Stimulated activated naive B cell treated with anti-CD40 and anti-IgM and Interleukin-4, amounts not matched to agents 10 μg/mL and 1 μg/mL and 100 μg/mL, for 72 hours (primary cell): ENCODE results near the gene METTL16.
"Not testable (repeated sequence)": the region's sequence is repeated elsewhere in the genome, so short reads cannot be mapped to it uniquely, and the experiment has no call there.

Source experiments
- ATAC-seq, 2 donors: fragments of 150-1000 bp; cut with Tn5 transposase; replicated peaks; 2 replicates each; pipeline ENCODE4 v1.10.0; 2021; ENCODE audit warnings: moderate library complexity in 1 of 2
- DNase-seq: peaks from one replicate; pipeline ENCODE4 v3.0.0; 2021
- H3K27ac Mint-ChIP-seq: one replicate; pipeline ENCODE4 v1.8.0; 2022; ENCODE audit warnings: mild to moderate bottlenecking, mixed read lengths
- H3K27me3 Mint-ChIP-seq, 2 donors: one replicate each; pipeline ENCODE4 v1.8.0; 2022; ENCODE audit warnings: mixed read lengths in 2 of 2
- H3K36me3 Mint-ChIP-seq, 2 donors: one replicate each; pipeline ENCODE4 v1.8.0; 2022; ENCODE audit warnings: mixed read lengths in 2 of 2, mild to moderate bottlenecking in 1 of 2
- H3K4me1 Mint-ChIP-seq, 2 donors: one replicate each; pipeline ENCODE4 v1.8.0; 2022; ENCODE audit warnings: mixed read lengths in 2 of 2, mild to moderate bottlenecking in 1 of 2
- H3K4me3 Mint-ChIP-seq, 2 donors: one replicate each; pipeline ENCODE4 v1.8.0; 2022; ENCODE audit warnings: mild to moderate bottlenecking in 2 of 2, mixed read lengths in 2 of 2, moderate library complexity in 1 of 2
- H3K9me3 Mint-ChIP-seq, 2 donors: one replicate each; pipeline ENCODE4 v1.8.0; 2022; ENCODE audit warnings: mixed read lengths in 2 of 2, mild to moderate bottlenecking in 1 of 2

Gene METTL16, protein sequence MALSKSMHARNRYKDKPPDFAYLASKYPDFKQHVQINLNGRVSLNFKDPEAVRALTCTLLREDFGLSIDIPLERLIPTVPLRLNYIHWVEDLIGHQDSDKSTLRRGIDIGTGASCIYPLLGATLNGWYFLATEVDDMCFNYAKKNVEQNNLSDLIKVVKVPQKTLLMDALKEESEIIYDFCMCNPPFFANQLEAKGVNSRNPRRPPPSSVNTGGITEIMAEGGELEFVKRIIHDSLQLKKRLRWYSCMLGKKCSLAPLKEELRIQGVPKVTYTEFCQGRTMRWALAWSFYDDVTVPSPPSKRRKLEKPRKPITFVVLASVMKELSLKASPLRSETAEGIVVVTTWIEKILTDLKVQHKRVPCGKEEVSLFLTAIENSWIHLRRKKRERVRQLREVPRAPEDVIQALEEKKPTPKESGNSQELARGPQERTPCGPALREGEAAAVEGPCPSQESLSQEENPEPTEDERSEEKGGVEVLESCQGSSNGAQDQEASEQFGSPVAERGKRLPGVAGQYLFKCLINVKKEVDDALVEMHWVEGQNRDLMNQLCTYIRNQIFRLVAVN

DNA sequence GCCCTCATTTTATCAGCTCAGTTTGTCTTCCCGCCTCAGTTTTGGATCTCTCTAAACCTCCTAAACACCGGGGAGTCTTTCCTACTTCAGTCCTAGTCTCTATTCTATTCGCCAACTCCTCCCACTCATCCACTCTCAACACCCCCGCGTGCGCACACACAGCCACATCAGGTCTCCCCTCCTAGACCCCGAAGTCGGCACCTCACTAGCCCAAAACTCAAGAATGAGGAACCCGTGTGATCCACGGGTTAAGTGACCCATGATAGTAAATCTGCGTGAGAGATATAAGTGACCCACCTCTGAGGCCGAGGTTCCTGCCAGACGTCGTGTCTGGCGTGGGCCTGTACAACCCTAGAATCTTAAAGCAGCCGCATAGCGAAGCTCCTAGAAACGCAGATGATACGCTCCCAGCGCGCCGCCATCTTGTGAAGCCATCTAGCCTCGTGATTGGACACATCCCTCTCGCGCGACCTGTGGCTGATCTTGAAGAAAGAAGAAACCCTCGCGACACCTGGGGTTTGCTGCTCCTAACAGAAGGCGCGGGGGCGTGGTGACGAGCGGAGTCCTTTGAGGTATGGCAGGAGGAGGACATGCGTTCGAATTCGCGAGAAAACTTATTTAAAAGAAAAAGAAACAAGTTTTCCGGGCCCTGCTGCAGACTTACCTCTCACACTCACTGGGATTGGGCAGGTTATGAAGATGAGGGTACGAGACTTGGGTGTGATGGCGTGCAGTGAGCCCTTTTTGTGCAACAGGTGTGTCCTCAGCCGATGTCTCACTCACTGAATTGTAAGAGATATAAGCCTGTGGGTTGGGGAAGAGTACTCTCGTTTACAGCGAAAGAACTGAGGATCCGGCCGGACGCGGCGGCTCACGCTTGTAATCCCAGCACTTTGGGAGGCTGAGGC is at the start of gene METTL16:
Gene METTL16 (minus strand): TSS at position 427 of the 908 bp plus-strand sequence. CDS start 9,557 bp downstream, outside the sequence.
- no peaks in the 10 kb centered on the region for H3K9me3 Mint-ChIP-seq
- peaks cover 11 to 12% of the 10 kb centered on the region in 2 donors for H3K36me3 Mint-ChIP-seq
- no peaks in the 10 kb centered on the region for H3K27me3 Mint-ChIP-seq
- peak; percentile 96 for DNase-seq
- H3K4me3 Mint-ChIP-seq: peak within 1 kb of the TSS in 1 of 2 donors; percentile 59
- no peak within 1 kb of the TSS for H3K27ac Mint-ChIP-seq
- ATAC-seq: peak; percentile 98
- peaks cover 10 to 12% of the 10 kb centered on the region in 2 donors for H3K4me1 Mint-ChIP-seq

DNA sequence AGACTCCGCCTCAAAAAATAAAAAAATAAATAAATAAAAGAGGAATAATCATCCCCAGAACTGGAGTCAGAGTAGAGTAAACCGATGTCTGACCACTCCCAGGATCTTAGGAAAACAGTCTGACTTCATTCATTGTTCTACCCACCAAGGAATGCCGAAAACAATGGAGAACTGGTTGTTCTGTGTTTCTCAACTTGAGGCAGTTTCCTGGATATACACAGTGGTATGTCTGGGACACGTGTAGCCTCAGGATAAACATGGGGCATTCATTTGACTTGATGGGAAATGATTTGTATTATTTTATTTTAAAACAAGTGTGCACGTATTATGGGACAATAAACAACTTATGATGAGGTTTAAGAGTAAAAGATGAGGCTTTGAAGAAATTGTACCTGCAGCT is 49.0 kb upstream of the METTL16 start:
- ATAC-seq (no peak), DNase-seq (no peak)
- no peaks in the 10 kb centered on the region for H3K4me1 Mint-ChIP-seq
- H3K9me3 Mint-ChIP-seq: no peaks in the 10 kb centered on the region
- peaks cover 0 to 18% of the 10 kb centered on the region in 2 donors for H3K27me3 Mint-ChIP-seq
- peaks cover 0 to 3% of the 10 kb centered on the region in 2 donors for H3K36me3 Mint-ChIP-seq
- no peak overlapping the region for H3K27ac Mint-ChIP-seq
- no peak overlapping the region for H3K4me3 Mint-ChIP-seq

DNA sequence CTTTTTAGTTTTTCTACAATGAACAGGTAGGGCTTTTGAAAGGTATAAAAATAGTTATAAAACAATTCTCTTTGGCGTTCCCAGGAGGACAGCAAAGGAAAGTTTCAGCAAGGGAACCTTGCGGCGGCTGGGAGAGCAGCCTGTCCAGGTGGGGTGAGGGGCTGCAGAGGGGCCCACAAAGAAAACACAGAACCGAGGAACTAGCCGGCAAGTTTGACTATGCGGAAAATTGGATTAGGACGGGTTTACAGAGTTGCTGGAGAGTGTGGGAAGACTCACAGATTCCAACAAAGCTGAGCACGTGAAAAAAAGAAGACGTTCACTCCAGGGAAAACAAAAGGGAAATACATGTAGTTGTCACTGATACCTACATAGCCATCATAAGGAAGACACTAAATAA is 40.2 kb upstream of the METTL16 start:
- H3K4me1 Mint-ChIP-seq: no peaks in the 10 kb centered on the region
- ATAC-seq (no peak), DNase-seq (no peak)
- peaks cover 11 to 31% of the 10 kb centered on the region in 2 donors for H3K27me3 Mint-ChIP-seq
- H3K36me3 Mint-ChIP-seq: no peaks in the 10 kb centered on the region
- H3K4me3 Mint-ChIP-seq: no peak overlapping the region
- no peaks in the 10 kb centered on the region for H3K9me3 Mint-ChIP-seq
- no peak overlapping the region for H3K27ac Mint-ChIP-seq

DNA sequence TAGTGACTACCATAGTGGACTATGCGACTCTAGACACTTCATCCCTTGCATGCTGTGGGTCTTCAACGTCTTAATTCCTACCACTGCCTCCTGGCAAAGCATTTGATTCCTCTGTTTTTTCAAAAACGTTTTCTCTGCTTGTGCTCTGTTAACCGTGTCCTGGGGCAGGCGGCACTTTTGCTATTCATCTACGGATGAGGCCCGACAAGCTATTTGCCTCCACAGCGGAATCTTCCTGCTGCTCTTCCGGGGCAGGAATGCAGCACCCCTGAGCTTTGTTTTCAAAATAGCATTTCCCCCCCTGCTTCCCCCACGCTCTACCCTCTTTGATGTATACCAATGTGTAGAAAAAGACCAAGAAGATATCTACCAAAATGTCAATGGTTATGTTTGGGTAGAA is 39.8 kb upstream of the METTL16 start:
- Mint-ChIP-seq H3K9me3 (no peaks in the 10 kb centered on the region), H3K36me3 (no peaks in the 10 kb centered on the region), H3K27ac (no peak overlapping the region), H3K4me1 (no peaks in the 10 kb centered on the region), H3K4me3 (no peak overlapping the region), H3K27me3 (peaks cover 11 to 31% of the 10 kb centered on the region in 2 donors)
- ATAC-seq (no peak), DNase-seq (no peak)

DNA sequence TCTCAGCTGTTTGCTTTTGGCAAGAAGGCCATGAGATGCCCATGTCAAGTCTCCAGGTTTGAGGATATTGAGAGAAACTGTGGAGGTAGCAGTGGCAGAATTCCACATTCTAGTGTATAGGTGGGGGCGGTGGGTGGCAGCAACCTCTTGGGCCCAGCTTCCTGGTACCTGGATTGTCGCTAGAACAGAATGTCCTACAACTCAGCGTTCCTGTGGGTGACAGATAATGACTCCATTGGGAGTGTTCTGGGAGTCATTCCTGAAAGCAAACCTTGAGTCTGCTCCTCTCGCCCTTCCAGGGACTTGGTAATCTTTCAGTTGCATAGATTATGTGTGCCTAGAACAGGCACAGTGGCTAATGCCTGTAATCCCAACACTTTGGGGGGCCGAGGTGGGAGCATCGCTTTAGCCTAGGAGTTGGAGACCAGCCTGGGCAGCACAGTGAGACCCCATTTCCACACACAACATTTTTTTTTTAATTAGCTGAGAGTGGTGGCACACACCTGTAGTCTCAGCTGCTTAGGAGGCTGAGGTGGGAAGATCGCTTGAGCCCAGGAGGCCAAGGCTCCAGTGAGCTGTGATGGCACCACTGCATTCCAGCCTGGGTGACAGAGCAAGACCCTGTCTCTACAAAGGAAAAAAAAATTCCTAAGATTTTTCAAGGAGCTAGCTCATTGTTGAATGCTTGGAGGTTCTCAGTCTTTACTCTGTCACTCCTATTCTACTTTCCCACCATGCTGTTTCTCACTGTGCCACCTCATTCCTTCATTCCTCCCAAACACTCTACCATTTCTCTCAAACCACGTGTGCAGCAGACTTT is 37.9 kb upstream of the METTL16 start:
- no peaks in the 10 kb centered on the region for H3K4me1 Mint-ChIP-seq
- H3K36me3 Mint-ChIP-seq: no peaks in the 10 kb centered on the region
- no peaks in the 10 kb centered on the region for H3K9me3 Mint-ChIP-seq
- DNase-seq (no peak), ATAC-seq (no peak)
- H3K27me3 Mint-ChIP-seq: peaks cover 11 to 31% of the 10 kb centered on the region in 2 donors
- no peak overlapping the region for H3K4me3 Mint-ChIP-seq
- no peak overlapping the region for H3K27ac Mint-ChIP-seq

DNA sequence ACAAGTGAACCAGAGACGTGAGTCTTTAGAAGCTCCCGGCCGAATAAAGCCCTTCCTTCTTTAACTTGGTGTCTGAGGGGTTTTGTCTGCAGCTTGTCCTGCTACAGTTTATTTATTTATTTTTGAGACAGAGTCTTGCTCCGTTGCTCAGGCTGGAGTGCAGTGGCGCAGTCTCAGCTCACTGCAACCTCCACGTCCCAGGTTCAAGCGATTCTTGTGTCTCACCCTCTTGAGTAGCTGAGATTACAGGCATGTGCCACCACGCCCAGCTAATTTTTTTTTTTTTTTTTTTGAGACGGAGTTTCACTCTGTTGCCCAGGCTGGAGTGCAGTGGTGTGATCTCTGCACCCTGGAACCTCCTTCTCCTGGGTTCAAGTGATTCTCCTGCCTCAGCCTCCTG is 36.3 kb upstream of the METTL16 start:
- not testable (repeated sequence) for H3K4me3 Mint-ChIP-seq, ATAC-seq, H3K4me1 Mint-ChIP-seq, H3K36me3 Mint-ChIP-seq, H3K27ac Mint-ChIP-seq, DNase-seq, H3K9me3 Mint-ChIP-seq
- peaks cover 6 to 31% of the 10 kb centered on the region in 2 donors for H3K27me3 Mint-ChIP-seq

DNA sequence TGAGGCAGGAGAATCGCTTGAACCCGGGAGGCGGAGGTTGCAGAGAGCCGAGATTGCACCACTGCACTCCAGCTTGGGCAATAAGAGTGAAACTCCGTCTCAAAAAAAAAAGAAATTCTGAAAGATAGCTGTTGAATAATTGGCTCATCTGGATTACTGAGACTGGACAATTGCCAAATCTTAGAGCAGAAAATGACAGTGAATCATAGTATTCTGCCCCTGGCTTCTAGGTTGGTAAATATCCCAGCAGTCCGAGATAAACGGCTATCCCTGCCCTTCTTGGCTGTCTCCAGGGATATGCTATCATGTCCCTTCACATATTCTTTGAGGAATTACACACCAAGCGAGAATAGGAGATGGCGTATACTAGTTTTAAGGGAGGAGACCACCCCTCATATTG is 35.5 kb upstream of the METTL16 start:
- Mint-ChIP-seq H3K27me3 (peaks cover 6 to 24% of the 10 kb centered on the region in 2 donors), H3K9me3 (no peaks in the 10 kb centered on the region), H3K4me1 (peaks cover 0 to 4% of the 10 kb centered on the region in 2 donors), H3K36me3 (no peaks in the 10 kb centered on the region), H3K27ac (no peak overlapping the region), H3K4me3 (no peak overlapping the region)
- ATAC-seq: no peak
- DNase-seq: no peak

DNA sequence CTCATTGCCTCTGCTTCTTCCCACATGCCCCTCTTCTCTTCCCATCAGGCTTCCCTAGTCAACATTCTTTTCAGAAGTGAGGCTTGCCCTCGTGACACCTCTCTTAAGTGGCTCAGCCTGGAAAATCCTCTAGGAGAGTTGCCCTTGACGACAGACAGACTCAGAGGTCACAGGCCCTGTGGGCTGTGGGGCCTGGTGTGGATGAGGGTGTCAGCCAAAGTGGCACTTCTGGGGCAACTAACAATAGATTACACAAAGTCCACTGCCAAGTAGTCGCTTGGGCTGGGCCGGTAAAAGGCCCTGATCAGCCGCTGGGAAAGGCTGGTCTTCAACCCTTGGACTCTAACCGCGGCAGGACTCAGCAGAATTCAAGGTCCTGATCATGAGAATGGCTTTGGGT is 33.7 kb upstream of the METTL16 start:
- H3K36me3 Mint-ChIP-seq: no peaks in the 10 kb centered on the region
- H3K4me1 Mint-ChIP-seq: peaks cover 0 to 4% of the 10 kb centered on the region in 2 donors
- H3K27me3 Mint-ChIP-seq: peaks cover 5 to 17% of the 10 kb centered on the region in 2 donors
- no peaks in the 10 kb centered on the region for H3K9me3 Mint-ChIP-seq
- DNase-seq (no peak), ATAC-seq (no peak)
- no peak overlapping the region for H3K4me3 Mint-ChIP-seq
- no peak overlapping the region for H3K27ac Mint-ChIP-seq

DNA sequence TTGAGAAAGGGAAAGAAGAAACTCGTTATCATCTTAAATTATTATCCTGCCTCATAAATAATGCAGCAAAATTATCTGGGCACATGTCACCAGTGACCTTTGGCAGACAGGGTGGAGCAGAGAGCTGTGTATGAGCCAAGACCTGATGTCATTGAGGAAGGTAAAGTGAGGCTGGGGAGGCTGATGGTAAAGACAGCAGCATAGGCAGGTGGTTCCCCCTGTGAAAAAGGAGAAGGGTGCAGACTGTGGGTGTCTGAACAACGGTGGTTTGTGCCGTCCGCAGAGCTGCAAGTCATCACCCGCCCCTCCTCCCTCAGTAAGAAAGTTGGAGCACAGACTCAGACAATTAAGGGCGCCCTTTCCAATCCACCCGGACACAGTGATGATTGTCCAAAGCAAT is 30.8 kb upstream of the METTL16 start:
- ATAC-seq: peak; percentile 86 to 95

DNA sequence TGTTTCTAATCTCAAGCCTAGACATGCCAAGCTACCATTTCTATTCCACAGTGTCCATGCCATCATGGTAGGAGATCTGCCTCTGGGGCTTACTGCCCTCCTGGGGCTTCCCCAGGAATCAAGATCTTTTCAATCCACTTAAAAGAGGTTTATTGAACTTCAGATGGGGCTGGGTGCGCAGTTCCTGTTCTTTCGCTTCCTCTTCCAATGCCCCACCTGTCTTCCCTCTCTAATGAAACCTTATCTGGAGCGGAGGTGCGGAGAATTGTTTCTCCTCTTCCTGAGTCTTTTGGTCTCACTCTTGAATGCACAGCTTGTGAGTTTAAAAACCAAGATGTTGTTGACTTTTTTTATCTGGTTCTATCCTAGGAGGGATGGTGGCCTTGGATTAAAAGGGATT is 30.4 kb upstream of the METTL16 start:
- Mint-ChIP-seq H3K4me1 (peaks cover 0 to 4% of the 10 kb centered on the region in 2 donors), H3K27ac (no peak overlapping the region), H3K4me3 (no peak overlapping the region), H3K9me3 (no peaks in the 10 kb centered on the region), H3K36me3 (no peaks in the 10 kb centered on the region), H3K27me3 (no peaks in the 10 kb centered on the region)
- no peak for ATAC-seq
- no peak for DNase-seq

More for the DNA sequence above, 30.8 kb upstream of the METTL16 start:
- no peak overlapping the region for H3K4me3 Mint-ChIP-seq
- peaks cover 0 to 4% of the 10 kb centered on the region in 2 donors for H3K4me1 Mint-ChIP-seq
- no peaks in the 10 kb centered on the region for H3K36me3 Mint-ChIP-seq
- no peaks in the 10 kb centered on the region for H3K27me3 Mint-ChIP-seq
- DNase-seq: peak; percentile 5
- no peak overlapping the region for H3K27ac Mint-ChIP-seq
- no peaks in the 10 kb centered on the region for H3K9me3 Mint-ChIP-seq

DNA sequence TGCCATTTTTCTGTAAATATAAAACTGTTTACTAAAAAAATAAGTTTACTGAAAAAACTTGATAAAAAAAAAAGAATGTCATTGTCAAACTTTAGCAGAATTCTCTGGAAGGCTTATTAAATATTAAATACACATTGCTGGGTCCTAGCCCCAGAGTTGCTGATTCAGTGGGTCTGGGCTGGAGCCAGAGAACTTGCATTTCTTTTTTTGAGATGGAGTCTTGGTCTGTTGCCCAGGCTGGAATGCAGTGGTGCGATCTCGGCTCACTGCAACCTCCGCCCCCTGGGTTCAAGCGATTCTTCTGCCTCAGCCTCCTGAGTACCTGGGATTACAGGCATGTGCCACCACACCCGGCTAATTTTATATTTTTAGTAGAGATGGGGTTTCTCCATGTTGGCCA is 25.9 kb upstream of the METTL16 start:
- not testable (repeated sequence) for H3K27ac Mint-ChIP-seq, H3K4me3 Mint-ChIP-seq, H3K4me1 Mint-ChIP-seq

DNA sequence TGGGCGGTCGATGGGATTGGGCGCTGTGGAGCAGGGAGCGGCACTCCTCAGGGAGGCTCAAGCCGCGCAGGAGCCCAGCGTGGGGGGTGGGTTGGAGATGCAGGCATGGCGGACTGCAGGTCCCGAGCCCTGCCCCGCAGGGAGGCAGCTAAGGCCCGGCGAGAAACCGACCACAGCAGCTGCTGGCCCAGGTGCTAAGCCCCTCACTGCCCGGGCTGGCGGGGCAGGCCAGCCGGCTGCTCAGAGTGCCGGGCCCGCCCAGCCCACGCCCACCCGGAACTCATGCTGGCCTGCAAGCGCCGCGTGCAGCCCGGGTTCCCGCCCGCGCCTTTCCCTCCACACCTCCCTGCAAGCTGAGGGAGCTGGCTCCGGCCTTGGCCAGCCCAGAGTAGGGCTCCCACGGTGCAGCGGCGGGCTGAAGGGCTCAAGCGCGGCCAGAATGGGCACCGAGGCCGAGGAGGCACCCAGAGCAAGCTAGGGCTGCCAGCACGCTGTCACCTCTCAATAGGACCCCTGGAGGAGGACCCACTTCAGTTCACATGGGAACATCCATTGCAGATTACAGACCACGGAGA is 20.5 kb upstream of the METTL16 start:
- Mint-ChIP-seq H3K9me3 (peaks cover 0 to 1% of the 10 kb centered on the region in 2 donors), H3K27ac (no peak overlapping the region), H3K27me3 (peaks cover 0 to 5% of the 10 kb centered on the region in 2 donors), H3K4me3 (no peak overlapping the region), H3K36me3 (no peaks in the 10 kb centered on the region), H3K4me1 (peaks cover 5 to 8% of the 10 kb centered on the region in 2 donors)
- no peak for DNase-seq
- ATAC-seq: no peak

More for the DNA sequence above, 25.9 kb upstream of the METTL16 start:
- not testable (repeated sequence) for ATAC-seq, DNase-seq, H3K36me3 Mint-ChIP-seq, H3K9me3 Mint-ChIP-seq, H3K27me3 Mint-ChIP-seq

DNA sequence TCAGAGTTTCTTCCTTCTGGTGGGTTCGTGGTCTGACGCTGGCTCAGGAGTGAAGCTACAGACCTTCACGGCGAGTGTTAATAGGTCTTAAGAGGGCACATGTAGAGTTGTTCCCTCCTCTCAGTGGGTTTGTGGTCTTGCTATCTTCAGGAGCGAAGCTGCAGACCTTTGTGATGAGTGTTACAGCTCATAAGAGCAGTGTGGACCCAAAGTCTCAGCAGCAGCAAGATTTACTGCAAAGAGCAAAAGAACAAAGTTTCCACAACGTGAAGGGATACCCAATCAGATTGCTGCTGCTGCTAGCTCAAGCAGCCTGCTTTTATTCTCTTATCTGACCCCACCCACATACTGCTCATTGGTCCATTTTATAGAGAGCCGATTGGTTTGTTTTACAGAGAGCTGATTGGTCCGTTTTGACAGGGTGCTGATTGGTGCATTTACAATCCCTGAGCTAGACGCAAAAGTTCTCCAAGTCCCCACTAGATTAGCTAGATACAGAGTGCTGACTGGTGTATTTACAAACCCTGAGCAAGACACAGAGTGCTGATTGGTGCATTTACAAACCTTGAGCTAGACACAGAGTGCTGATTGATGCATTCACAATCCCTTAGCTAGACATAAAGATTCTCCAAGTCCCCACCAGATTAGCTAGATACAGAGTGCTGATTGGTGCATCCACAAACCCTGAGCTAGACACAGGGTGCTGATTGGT is 19.7 kb upstream of the METTL16 start:
- not testable (repeated sequence) for H3K27ac Mint-ChIP-seq, H3K27me3 Mint-ChIP-seq, H3K36me3 Mint-ChIP-seq, DNase-seq, H3K4me1 Mint-ChIP-seq, H3K9me3 Mint-ChIP-seq
- H3K4me3 Mint-ChIP-seq: peak overlapping the region in 1 of 2 donors; percentile 15
- peak in 1 of 2 donors; percentile 27 for ATAC-seq
